ENCODE measurements around the gene REXO5. TPM values are rescaled to one million over a fixed set of nuclear protein-coding genes. Genes with fewer than 3 reads are reported as not detected.
A peak's percentile ranks its signal among the peaks of the same experiment; 100 is the strongest.

REXO5 gene
- total RNA-seq, 4 donors from 2014 or later: 0.78 to 3.6 (median 1.8) TPM

DNA sequence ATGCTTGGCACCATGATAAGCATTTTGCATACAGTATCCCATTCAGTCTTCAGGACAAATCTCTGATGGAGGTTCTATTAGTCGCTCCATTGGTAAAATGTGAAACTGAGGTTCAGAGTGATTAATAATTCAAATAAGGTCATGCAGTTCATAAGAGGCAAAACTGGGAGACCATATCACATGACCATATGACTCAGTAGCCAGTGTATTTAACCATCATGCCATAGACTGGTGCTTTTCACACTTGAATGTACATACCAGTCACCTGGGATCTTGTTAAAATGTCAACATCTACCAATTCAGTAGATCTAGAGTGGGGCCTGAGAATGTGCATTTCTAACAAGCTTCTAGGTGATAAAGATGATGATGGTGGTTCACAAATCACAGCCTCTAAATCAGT is 38.2 kb upstream of the REXO5 start:
- intact Hi-C loops (cut with DNase I): no loop called here
- no peak overlapping the region for H3K4me3 ChIP-seq (replicated peaks in 1 of 3)
- peaks cover 0 to 2% of the 10 kb centered on the region in 2 donors for H3K4me1 ChIP-seq
- no peaks in the 10 kb centered on the region for H3K36me3 ChIP-seq
- 95 to 100% methylated on average over 1 of the region's 1 CpG for WGBS, 2 donors
- TF ChIP-seq POLR2A (IDR thresholded peaks at IDR 0.05) (no peak), CTCF (IDR thresholded peaks at IDR 0.05) (no peak)
- no peaks in the 10 kb centered on the region for H3K9me3 ChIP-seq
- no peaks in the 10 kb centered on the region for H3K27me3 ChIP-seq
- DNase-seq: no peak
- no peak overlapping the region for H3K27ac ChIP-seq

DNA sequence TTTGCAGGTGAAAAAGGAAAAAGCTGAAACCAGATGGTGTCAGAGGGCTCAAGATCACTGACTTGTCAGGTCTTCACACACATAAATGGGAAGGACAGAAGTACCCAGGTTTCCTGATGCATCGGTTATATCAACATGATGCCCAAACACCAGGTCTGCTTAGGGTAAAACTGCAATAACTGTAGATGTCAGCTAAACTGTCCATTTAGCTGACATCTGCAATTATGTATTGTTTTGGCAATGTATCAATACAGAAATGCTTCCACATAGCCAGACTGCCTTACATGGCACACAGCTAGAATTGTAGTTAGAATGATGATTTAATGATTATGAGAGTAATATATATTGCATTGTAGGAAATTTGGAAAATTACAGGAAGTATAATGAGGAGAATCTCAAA is 37.5 kb upstream of the REXO5 start:
- H3K4me1 ChIP-seq: no peaks in the 10 kb centered on the region
- DNase-seq: no peak
- no peak overlapping the region for H3K4me3 ChIP-seq (replicated peaks in 1 of 3)
- H3K27ac ChIP-seq: no peak overlapping the region
- H3K9me3 ChIP-seq: no peaks in the 10 kb centered on the region
- intact Hi-C loops (cut with DNase I): no loop called here
- no peak for TF ChIP-seq CTCF (IDR thresholded peaks at IDR 0.05)
- no peak for TF ChIP-seq POLR2A (IDR thresholded peaks at IDR 0.05)
- no peaks in the 10 kb centered on the region for H3K36me3 ChIP-seq
- H3K27me3 ChIP-seq: no peaks in the 10 kb centered on the region
- 52 to 56% methylated on average over 1 of the region's 1 CpG for WGBS, 2 donors

GRCh38 chr16:20773679-20774078 is 32.6 kb upstream of the REXO5 start:
- intact Hi-C loops (cut with DNase I): no loop called here
- Histone ChIP-seq H3K36me3 (no peaks in the 10 kb centered on the region), H3K4me3 (replicated peaks in 1 of 3) (no peak overlapping the region), H3K27me3 (no peaks in the 10 kb centered on the region), H3K4me1 (no peaks in the 10 kb centered on the region), H3K9me3 (no peaks in the 10 kb centered on the region), H3K27ac (no peak overlapping the region)
- 95 to 96% methylated on average over 3 of the region's 3 CpGs for WGBS, 2 donors
- TF ChIP-seq POLR2A (IDR thresholded peaks at IDR 0.05): no peak
- TF ChIP-seq CTCF (IDR thresholded peaks at IDR 0.05): no peak
- no peak for DNase-seq

GRCh38 chr16:20774703-20775362 is 31.5 kb upstream of the REXO5 start:
- Histone ChIP-seq H3K4me1 (no peaks in the 10 kb centered on the region), H3K4me3 (replicated peaks in 1 of 3) (no peak overlapping the region), H3K27ac (no peak overlapping the region), H3K27me3 (no peaks in the 10 kb centered on the region), H3K36me3 (no peaks in the 10 kb centered on the region), H3K9me3 (no peaks in the 10 kb centered on the region)
- 65 to 88% methylated on average over 3 to 5 of the region's 7 CpGs for WGBS, 2 donors
- intact Hi-C loops (cut with DNase I): no loop called here
- peak; percentile 56 to 63 for DNase-seq
- TF ChIP-seq POLR2A (IDR thresholded peaks at IDR 0.05): no peak
- TF ChIP-seq CTCF (IDR thresholded peaks at IDR 0.05): peak in 4 of 6 experiments; percentile 15 to 49 (median 33)

DNA sequence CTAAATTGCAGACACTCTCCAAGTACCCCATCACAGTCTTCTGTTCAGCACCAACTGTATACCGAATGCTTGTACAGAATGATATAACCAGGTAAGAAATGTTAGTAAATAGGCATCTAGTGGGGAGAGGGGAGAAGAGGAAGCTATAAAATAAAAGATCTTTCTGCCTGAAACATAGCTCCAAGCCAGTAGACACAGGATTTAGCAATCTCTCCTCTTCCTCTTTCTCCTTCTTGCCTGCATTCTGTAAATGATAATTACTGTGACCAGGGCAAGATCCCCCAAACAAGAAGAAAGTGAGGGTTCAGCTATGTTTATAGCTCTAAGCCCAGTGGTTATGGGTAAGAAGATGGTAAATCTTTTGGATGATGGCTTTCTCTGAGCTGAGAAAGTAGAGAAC is 24.6 kb upstream of the REXO5 start:
- TF ChIP-seq POLR2A (IDR thresholded peaks at IDR 0.05) (no peak), CTCF (IDR thresholded peaks at IDR 0.05) (no peak)
- no peaks in the 10 kb centered on the region for H3K27me3 ChIP-seq
- H3K4me1 ChIP-seq: no peaks in the 10 kb centered on the region
- no peak overlapping the region for H3K27ac ChIP-seq
- intact Hi-C loops (cut with DNase I): no loop called here
- no peaks in the 10 kb centered on the region for H3K36me3 ChIP-seq
- DNase-seq: no peak
- H3K9me3 ChIP-seq: no peaks in the 10 kb centered on the region
- H3K4me3 ChIP-seq (replicated peaks in 1 of 3): no peak overlapping the region
- 88 to 97% methylated on average over 1 of the region's 1 CpG for WGBS, 2 donors
